Measurements from ENCODE around the gene NPAS2.

DNA sequence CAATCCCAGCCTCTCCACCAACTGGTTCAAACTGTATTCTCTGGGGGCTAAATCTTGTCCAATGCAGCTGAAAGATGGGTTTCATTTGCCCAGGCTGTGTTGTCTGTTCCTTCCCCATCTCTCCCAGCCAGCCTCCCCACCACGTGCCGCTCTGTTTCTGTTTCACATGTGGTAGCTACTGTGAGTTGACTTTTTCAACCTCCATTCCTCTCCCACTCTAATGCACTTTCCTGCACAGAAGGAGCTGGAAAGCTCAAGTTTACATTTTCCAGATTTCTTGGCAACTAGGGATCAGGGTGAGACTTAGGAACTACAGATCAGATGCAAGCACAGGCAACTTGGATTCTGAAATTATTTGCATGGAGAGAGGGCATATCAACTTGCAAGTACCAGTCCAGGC is 19.0 kb upstream of the NPAS2 start:
- TF ChIP-seq, protein P1, sequence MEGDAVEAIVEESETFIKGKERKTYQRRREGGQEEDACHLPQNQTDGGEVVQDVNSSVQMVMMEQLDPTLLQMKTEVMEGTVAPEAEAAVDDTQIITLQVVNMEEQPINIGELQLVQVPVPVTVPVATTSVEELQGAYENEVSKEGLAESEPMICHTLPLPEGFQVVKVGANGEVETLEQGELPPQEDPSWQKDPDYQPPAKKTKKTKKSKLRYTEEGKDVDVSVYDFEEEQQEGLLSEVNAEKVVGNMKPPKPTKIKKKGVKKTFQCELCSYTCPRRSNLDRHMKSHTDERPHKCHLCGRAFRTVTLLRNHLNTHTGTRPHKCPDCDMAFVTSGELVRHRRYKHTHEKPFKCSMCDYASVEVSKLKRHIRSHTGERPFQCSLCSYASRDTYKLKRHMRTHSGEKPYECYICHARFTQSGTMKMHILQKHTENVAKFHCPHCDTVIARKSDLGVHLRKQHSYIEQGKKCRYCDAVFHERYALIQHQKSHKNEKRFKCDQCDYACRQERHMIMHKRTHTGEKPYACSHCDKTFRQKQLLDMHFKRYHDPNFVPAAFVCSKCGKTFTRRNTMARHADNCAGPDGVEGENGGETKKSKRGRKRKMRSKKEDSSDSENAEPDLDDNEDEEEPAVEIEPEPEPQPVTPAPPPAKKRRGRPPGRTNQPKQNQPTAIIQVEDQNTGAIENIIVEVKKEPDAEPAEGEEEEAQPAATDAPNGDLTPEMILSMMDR (IDR thresholded peaks at IDR 0.05) = no peak
- no peak for TF ChIP-seq EZH2 (IDR thresholded peaks at IDR 0.05)
- TF ChIP-seq EZH2phosphoT487 (IDR thresholded peaks at IDR 0.05) = no peak
